ENCODE data around the gene INTS6L.
A peak's percentile ranks its signal among the peaks of the same experiment; 100 is the strongest.

Gene INTS6L

DNA sequence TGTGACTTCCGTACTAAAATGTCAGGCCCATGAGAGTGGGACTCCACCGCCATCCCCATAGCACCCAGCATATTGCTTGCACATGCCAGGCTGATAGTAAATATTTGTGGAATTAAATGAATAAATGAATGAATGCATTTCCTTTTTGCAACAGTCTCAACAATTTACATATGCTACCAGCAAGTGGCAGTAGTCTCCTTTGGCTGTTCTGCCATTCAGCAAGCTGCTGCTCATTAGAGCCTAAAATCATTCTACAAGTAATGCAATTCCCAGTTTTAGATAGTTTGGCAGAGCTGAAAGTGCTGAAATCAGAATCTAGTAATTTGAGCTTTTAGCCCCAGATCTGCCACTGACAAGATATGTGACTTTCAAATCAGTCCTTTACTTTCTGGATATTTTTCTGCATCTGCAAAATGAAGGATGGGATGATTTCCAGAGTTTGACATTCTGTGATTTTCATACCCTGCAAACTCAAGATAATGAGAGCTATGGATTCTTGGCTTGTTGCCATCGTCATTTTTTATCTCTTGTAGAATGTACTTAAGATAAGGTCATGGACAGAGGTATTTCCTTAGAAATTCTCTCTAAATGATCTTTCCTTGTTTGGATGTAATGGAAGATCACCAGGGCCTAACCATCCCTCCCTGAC, 35.7 kb upstream of the INTS6L start:
- no peak overlapping the region for H3K27ac Mint-ChIP-seq
- H3K9me3 Mint-ChIP-seq = peaks cover 13% of the 10 kb centered on the region
- H3K36me3 Mint-ChIP-seq (ENCODE audit: low read depth) = no peaks in the 10 kb centered on the region
- no peaks in the 10 kb centered on the region for H3K4me1 Mint-ChIP-seq
- DNase-seq = no peak
- no peak overlapping the region for H3K4me3 Mint-ChIP-seq
- no peaks in the 10 kb centered on the region for H3K27me3 Mint-ChIP-seq (ENCODE audit: low read depth, poor library complexity)
- TF ChIP-seq, protein P1, sequence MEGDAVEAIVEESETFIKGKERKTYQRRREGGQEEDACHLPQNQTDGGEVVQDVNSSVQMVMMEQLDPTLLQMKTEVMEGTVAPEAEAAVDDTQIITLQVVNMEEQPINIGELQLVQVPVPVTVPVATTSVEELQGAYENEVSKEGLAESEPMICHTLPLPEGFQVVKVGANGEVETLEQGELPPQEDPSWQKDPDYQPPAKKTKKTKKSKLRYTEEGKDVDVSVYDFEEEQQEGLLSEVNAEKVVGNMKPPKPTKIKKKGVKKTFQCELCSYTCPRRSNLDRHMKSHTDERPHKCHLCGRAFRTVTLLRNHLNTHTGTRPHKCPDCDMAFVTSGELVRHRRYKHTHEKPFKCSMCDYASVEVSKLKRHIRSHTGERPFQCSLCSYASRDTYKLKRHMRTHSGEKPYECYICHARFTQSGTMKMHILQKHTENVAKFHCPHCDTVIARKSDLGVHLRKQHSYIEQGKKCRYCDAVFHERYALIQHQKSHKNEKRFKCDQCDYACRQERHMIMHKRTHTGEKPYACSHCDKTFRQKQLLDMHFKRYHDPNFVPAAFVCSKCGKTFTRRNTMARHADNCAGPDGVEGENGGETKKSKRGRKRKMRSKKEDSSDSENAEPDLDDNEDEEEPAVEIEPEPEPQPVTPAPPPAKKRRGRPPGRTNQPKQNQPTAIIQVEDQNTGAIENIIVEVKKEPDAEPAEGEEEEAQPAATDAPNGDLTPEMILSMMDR (IDR thresholded peaks at IDR 0.05) = peak; percentile 40

DNA sequence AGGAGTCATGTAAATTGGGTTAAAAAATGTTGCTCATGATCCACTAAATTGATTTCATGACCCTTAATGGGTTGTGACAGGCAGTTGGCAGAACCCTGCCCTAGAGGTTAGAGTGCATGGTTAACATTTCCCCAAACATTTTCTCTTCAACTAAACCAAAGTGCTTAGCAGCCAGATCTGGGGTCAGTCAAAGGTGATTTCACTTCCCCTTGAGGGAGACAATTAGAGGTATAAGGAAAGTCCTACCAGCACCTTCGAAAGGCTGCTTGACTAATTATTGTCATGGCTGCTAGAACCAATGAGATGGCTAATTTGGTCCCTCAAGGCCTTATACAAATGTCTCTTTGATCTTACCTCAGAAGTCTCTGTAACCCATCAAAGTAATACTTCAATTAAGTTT, 30.9 kb upstream of the INTS6L start:
- H3K4me1 Mint-ChIP-seq = no peaks in the 10 kb centered on the region
- H3K27me3 Mint-ChIP-seq (ENCODE audit: low read depth, poor library complexity) = no peaks in the 10 kb centered on the region
- no peak for DNase-seq
- peaks cover 8% of the 10 kb centered on the region for H3K9me3 Mint-ChIP-seq
- H3K27ac Mint-ChIP-seq = no peak overlapping the region
- TF ChIP-seq, protein P1 (IDR thresholded peaks at IDR 0.05) = no peak
- no peaks in the 10 kb centered on the region for H3K36me3 Mint-ChIP-seq (ENCODE audit: low read depth)
- H3K4me3 Mint-ChIP-seq = no peak overlapping the region

DNA sequence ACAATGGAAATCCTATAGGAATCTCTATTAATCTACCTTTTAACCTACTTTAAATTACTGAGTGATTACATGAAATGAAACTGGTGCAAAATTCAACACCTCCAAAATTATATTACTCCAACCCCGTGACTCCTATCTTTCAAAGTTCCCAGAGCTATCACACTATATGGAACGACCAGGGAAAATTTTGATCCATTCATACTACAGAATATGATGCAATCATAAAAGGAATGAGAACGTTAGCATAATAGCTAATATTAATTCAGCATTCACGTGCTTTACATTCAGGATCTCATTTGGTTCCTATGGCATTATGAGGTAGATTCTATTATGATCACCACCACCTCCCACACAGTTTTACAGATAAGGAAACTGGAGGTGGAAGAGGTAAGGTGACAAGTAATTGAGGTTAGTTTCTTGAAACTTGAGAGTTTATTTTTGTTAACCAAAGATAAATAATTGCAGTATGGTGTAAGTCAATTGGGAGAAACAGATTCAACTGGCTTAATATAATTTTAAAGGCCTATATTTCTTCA, 29.4 kb upstream of the INTS6L start:
- Mint-ChIP-seq H3K4me3 (no peak overlapping the region), H3K27ac (no peak overlapping the region), H3K9me3 (peaks cover 8% of the 10 kb centered on the region), H3K27me3 (ENCODE audit: low read depth, poor library complexity) (no peaks in the 10 kb centered on the region), H3K4me1 (no peaks in the 10 kb centered on the region), H3K36me3 (ENCODE audit: low read depth) (no peaks in the 10 kb centered on the region)
- TF ChIP-seq, protein P1 (IDR thresholded peaks at IDR 0.05) = no peak
- no peak for DNase-seq

DNA sequence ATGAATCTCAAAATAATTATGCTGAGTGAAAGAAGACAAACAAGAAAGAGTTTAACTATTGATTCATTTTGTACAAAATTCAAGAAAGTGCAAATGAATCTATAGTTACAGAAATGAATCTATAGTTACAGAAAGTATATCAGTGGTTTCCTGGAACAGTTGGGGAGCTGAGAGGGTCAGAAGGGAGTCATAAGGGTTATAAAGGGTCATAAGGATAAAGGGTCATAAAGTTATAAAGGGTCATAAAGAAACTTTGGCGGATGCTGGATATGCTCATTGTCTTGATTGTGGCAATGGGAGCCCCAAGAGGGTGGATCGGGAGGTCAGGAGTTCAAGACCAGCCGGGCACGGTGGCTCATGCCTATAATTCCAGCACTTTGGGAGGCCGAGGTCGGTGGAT, 26.0 kb upstream of the INTS6L start:
- H3K4me3 Mint-ChIP-seq = no peak overlapping the region
- no peak overlapping the region for H3K27ac Mint-ChIP-seq
- peaks cover 10% of the 10 kb centered on the region for H3K9me3 Mint-ChIP-seq
- DNase-seq = no peak
- no peaks in the 10 kb centered on the region for H3K36me3 Mint-ChIP-seq (ENCODE audit: low read depth)
- TF ChIP-seq, protein P1 (IDR thresholded peaks at IDR 0.05) = no peak
- no peaks in the 10 kb centered on the region for H3K27me3 Mint-ChIP-seq (ENCODE audit: low read depth, poor library complexity)
- no peaks in the 10 kb centered on the region for H3K4me1 Mint-ChIP-seq

DNA sequence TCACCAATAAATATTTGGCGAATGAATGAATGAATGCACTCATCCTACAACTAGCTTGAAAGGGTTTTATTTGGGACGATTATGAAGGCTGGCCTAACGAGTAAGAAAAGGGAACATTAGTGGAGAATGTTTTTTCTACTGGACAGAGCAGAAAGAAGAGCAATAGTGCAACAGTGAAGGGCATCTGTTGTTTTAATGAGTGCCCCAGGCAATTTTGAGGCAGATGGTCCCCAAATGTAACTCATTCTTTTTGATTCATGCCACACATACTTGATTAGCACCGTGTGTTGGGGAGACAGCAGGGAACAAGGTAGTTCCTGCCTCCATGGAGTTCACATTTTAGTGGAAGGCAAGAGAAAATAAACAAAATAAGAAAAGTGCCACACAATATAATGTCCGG, 22.7 kb upstream of the INTS6L start:
- TF ChIP-seq, protein P1 (IDR thresholded peaks at IDR 0.05) = no peak
- Mint-ChIP-seq H3K4me1 (no peaks in the 10 kb centered on the region), H3K27ac (no peak overlapping the region), H3K27me3 (ENCODE audit: low read depth, poor library complexity) (peaks cover 3% of the 10 kb centered on the region), H3K9me3 (peaks cover 11% of the 10 kb centered on the region), H3K4me3 (no peak overlapping the region), H3K36me3 (ENCODE audit: low read depth) (no peaks in the 10 kb centered on the region)
- DNase-seq = no peak

DNA sequence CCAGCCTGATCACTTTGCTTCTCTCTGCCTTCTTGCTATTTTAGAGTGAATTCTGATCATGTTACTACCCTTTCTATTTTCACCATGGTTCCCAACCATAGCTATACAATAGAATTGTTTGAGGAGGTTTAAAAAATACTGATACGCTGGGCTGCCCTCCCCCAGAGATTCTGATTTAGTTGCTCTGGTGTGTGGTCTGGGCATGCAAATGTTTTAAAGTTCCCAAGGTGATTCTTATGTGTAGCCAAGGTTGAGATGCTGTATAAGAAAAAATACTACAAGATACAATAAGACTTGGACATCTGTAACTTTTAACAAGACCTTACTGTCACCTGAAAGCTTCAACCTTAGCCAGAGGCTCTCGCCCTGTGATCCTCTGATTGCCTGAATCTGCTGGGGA, 22.2 kb upstream of the INTS6L start:
- peaks cover 16% of the 10 kb centered on the region for H3K9me3 Mint-ChIP-seq
- H3K36me3 Mint-ChIP-seq (ENCODE audit: low read depth) = no peaks in the 10 kb centered on the region
- H3K27ac Mint-ChIP-seq = no peak overlapping the region
- TF ChIP-seq, protein P1 (IDR thresholded peaks at IDR 0.05) = no peak
- peaks cover 3% of the 10 kb centered on the region for H3K27me3 Mint-ChIP-seq (ENCODE audit: low read depth, poor library complexity)
- no peak overlapping the region for H3K4me3 Mint-ChIP-seq
- H3K4me1 Mint-ChIP-seq = no peaks in the 10 kb centered on the region
- no peak for DNase-seq

Data from nephron progenitor cell (in vitro differentiated cells).